ENCODE measurements around the gene MLST8. TPM values are rescaled to one million over a fixed set of nuclear protein-coding genes. Genes with fewer than 3 reads are reported as not detected.

Gene MLST8
- total RNA-seq, 2 experiments from 2014 or later = 22.9 to 26.4 TPM

DNA sequence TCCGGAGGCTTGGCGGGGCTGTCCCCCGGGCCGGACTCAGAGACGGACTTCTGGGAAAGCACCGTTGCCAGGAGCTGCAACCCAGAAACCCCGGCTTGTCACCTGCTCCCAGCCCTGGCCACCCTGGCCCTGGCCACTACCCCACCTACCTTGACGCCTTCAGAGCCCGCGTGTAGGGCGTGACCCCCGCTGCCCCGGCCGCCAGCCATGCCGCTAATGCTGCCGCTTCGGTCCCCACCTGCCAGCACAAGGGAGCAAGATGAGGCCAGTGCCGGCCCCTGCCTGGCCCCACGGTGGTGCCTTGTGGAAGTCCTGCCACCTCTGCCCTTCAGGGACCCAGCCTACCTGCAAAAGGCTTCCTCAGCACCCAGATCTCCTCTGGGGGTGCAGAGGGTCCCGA is 20.3 kb upstream of the MLST8 start:
- Mint-ChIP-seq H3K4me1 (ENCODE audit: low read depth) (no peaks in the 10 kb centered on the region), H3K27ac (no peak overlapping the region), H3K4me3 (no peak overlapping the region), H3K36me3 (ENCODE audit: low read depth) (no peaks in the 10 kb centered on the region), H3K27me3 (no peaks in the 10 kb centered on the region), H3K9me3 (no peaks in the 10 kb centered on the region)
- intact Hi-C loops (cut with DNase I, micrococcal nuclease) = no loop called here
- POLR2A ChIA-PET = no interaction called here
- no peak overlapping the region for H3K4me3 ChIP-seq (ENCODE audit: low read length)
- CTCF ChIA-PET = no interaction called here
- H3K9me3 ChIP-seq (ENCODE audit: control insufficient read depth in 1 of 2, insufficient read depth in 1 of 2, low read length in 2 of 2) = no peaks in the 10 kb centered on the region
- H3K27me3 ChIP-seq (ENCODE audit: control insufficient read depth in 1 of 2, insufficient read depth in 2 of 2, low read length in 2 of 2) = no peaks in the 10 kb centered on the region
- H3K4me1 ChIP-seq (ENCODE audit: insufficient read depth, low read length) = no peaks in the 10 kb centered on the region
- no peak for ATAC-seq (ENCODE audit: poor library complexity)
- H3K27ac ChIP-seq (ENCODE audit: low read depth in 1 of 2, low read length in 2 of 2) = no peak overlapping the region
- no peaks in the 10 kb centered on the region for H3K36me3 ChIP-seq (ENCODE audit: insufficient read depth, low read length)
- TF ChIP-seq, protein P1, sequence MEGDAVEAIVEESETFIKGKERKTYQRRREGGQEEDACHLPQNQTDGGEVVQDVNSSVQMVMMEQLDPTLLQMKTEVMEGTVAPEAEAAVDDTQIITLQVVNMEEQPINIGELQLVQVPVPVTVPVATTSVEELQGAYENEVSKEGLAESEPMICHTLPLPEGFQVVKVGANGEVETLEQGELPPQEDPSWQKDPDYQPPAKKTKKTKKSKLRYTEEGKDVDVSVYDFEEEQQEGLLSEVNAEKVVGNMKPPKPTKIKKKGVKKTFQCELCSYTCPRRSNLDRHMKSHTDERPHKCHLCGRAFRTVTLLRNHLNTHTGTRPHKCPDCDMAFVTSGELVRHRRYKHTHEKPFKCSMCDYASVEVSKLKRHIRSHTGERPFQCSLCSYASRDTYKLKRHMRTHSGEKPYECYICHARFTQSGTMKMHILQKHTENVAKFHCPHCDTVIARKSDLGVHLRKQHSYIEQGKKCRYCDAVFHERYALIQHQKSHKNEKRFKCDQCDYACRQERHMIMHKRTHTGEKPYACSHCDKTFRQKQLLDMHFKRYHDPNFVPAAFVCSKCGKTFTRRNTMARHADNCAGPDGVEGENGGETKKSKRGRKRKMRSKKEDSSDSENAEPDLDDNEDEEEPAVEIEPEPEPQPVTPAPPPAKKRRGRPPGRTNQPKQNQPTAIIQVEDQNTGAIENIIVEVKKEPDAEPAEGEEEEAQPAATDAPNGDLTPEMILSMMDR (IDR thresholded peaks at IDR 0.05) = no peak
- DNase-seq = no peak

DNA sequence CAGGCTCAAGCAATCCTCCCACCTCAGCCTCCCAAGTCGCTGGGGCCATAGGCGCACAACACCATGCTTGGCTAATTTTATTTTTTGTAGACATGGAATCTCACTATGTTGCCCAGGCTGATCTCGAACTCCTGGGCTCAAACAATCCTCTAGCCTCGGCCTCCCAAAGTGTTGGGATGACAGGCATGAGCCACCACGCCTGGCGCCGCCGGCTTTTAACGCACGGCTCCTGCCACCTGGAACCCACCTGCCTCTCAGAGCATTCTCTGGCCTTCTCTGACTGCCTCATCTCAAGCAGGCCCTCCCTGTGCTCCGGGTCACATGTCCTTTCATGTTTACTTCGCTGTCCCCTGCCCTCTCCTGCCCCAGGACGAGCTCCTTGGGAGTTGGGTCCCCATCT is 19.2 kb upstream of the MLST8 start:
- intact Hi-C loops (cut with DNase I, micrococcal nuclease) = no loop called here
- POLR2A ChIA-PET = no interaction called here

GRCh38 chr16:2186505-2186904 is 18.7 kb upstream of the MLST8 start:
- H3K4me3 Mint-ChIP-seq = no peak overlapping the region
- no peaks in the 10 kb centered on the region for H3K27me3 ChIP-seq (ENCODE audit: control insufficient read depth in 1 of 2, insufficient read depth in 2 of 2, low read length in 2 of 2)
- H3K9me3 ChIP-seq (ENCODE audit: control insufficient read depth in 1 of 2, insufficient read depth in 1 of 2, low read length in 2 of 2) = no peaks in the 10 kb centered on the region
- ChIA-PET POLR2A (no interaction called here), CTCF (no interaction called here)
- ATAC-seq (ENCODE audit: poor library complexity) = no peak
- no peaks in the 10 kb centered on the region for H3K27me3 Mint-ChIP-seq
- no peak for DNase-seq
- no peak overlapping the region for H3K27ac Mint-ChIP-seq
- H3K27ac ChIP-seq (ENCODE audit: low read depth in 1 of 2, low read length in 2 of 2) = no peak overlapping the region
- no peaks in the 10 kb centered on the region for H3K36me3 ChIP-seq (ENCODE audit: insufficient read depth, low read length)
- no peaks in the 10 kb centered on the region for H3K4me1 Mint-ChIP-seq (ENCODE audit: low read depth)
- H3K4me3 ChIP-seq (ENCODE audit: low read length) = no peak overlapping the region
- H3K4me1 ChIP-seq (ENCODE audit: insufficient read depth, low read length) = no peaks in the 10 kb centered on the region
- intact Hi-C loops (cut with DNase I, micrococcal nuclease) = no loop called here
- no peaks in the 10 kb centered on the region for H3K9me3 Mint-ChIP-seq
- TF ChIP-seq, protein P1 (IDR thresholded peaks at IDR 0.05) = no peak
- H3K36me3 Mint-ChIP-seq (ENCODE audit: low read depth) = no peaks in the 10 kb centered on the region

More for the DNA sequence above, 19.2 kb upstream of the MLST8 start:
- DNase-seq (no peak), ATAC-seq (ENCODE audit: poor library complexity) (no peak)
- Histone ChIP-seq H3K4me3 (ENCODE audit: low read length) (no peak overlapping the region), H3K36me3 (ENCODE audit: insufficient read depth, low read length) (no peaks in the 10 kb centered on the region), H3K9me3 (ENCODE audit: control insufficient read depth in 1 of 2, insufficient read depth in 1 of 2, low read length in 2 of 2) (no peaks in the 10 kb centered on the region), H3K27ac (ENCODE audit: low read depth in 1 of 2, low read length in 2 of 2) (no peak overlapping the region), H3K27me3 (ENCODE audit: control insufficient read depth in 1 of 2, insufficient read depth in 2 of 2, low read length in 2 of 2) (no peaks in the 10 kb centered on the region), H3K4me1 (ENCODE audit: insufficient read depth, low read length) (no peaks in the 10 kb centered on the region)
- no peaks in the 10 kb centered on the region for H3K36me3 Mint-ChIP-seq (ENCODE audit: low read depth)
- no peaks in the 10 kb centered on the region for H3K27me3 Mint-ChIP-seq
- CTCF ChIA-PET = no interaction called here
- no peak overlapping the region for H3K4me3 Mint-ChIP-seq
- no peaks in the 10 kb centered on the region for H3K4me1 Mint-ChIP-seq (ENCODE audit: low read depth)
- H3K9me3 Mint-ChIP-seq = no peaks in the 10 kb centered on the region
- no peak overlapping the region for H3K27ac Mint-ChIP-seq
- TF ChIP-seq, protein P1 (IDR thresholded peaks at IDR 0.05) = no peak
